IMR-90 (cell line): ENCODE data around the gene EFCAB8. TPM values are rescaled to one million over a fixed set of nuclear protein-coding genes. Genes with fewer than 3 reads are reported as not detected.
"Not testable (repeated sequence)": the region's sequence is repeated elsewhere in the genome, so short reads cannot be mapped to it uniquely, and the experiment has no call there.

Source experiments
- ATAC-seq: fragments of 200-7000 bp; cut with Tn5 transposase; 2 replicates; pipeline ENCODE4 v1.9.1; 2020; ENCODE audit warnings: low read depth, mild to moderate bottlenecking, moderate library complexity
- BruUV-seq: library from RNA; stranded (reverse); fragments of 400-500 nt; replicated peaks from 2 replicates; lab custom pipeline; 2021; lab: Mats Ljungman, UMichigan
- CTCF ChIA-PET: fragments of 300-600 bp; formaldehyde crosslinking; extraction: SDS; loops from one replicate; lab custom pipeline; 2021; ENCODE audit warnings: antibody characterized with exemption; lab: Yijun Ruan, JAX
- POLR2A ChIA-PET: fragments of 300-600 bp; sonication (Branson Sonifier 250); formaldehyde crosslinking; loops from one replicate; lab custom pipeline; 2022; ENCODE audit warnings: antibody characterized with exemption; ENCODE audit not compliant: unreplicated experiment; lab: Charles Lee
- DNase-seq: peaks from one replicate; pipeline ENCODE4 v3.0.0; 2013
- H2AFZ ChIP-seq: replicated peaks from 2 replicates; pipeline ENCODE3; 2013; ENCODE audit warnings: low read length, mild to moderate bottlenecking; ENCODE audit not compliant: poor library complexity
- H2AK5ac ChIP-seq: 2 replicates; pipeline ENCODE4 v1.6.1; 2013; ENCODE audit warnings: low read depth, low read length, inconsistent platforms
- H2AK9ac ChIP-seq: replicated peaks from 2 replicates; pipeline ENCODE3; 2013; ENCODE audit warnings: mild to moderate bottlenecking, low read depth, low read length, moderate library complexity; ENCODE audit not compliant: poor library complexity
- H2BK120ac ChIP-seq: 2 replicates; pipeline ENCODE4 v1.6.1; 2013; ENCODE audit warnings: low read depth, low read length, inconsistent platforms
- H2BK15ac ChIP-seq: 3 replicates; pipeline ENCODE4 v1.6.1; 2013; ENCODE audit warnings: low read depth, low read length, inconsistent platforms
- H2BK20ac ChIP-seq: 2 replicates; pipeline ENCODE4 v1.6.1; 2013; ENCODE audit warnings: low read depth, mild to moderate bottlenecking, inconsistent platforms, low read length, moderate library complexity
- H2BK5ac ChIP-seq: 2 replicates; pipeline ENCODE4 v1.6.1; 2013; ENCODE audit warnings: mild to moderate bottlenecking, low read depth, low read length, inconsistent platforms; ENCODE audit not compliant: poor library complexity, severe bottlenecking
- H3K14ac ChIP-seq: replicated peaks from 2 replicates; pipeline ENCODE4 v1.6.1; 2013; ENCODE audit warnings: low read depth, low read length, inconsistent platforms
- H3K18ac ChIP-seq: 2 replicates; pipeline ENCODE4 v1.6.1; 2013; ENCODE audit warnings: low read depth, low read length, control low read depth
- H3K23ac ChIP-seq: 2 replicates; pipeline ENCODE4 v1.6.1; 2013; ENCODE audit warnings: low read depth, low read length, inconsistent platforms
- H3K27ac ChIP-seq: 2 replicates; pipeline ENCODE4 v1.5.1; 2013; ENCODE audit warnings: mild to moderate bottlenecking, control low read depth, low read length; ENCODE audit not compliant: insufficient read depth
- H3K27me3 ChIP-seq: 2 replicates; pipeline ENCODE4 v1.6.1; 2013; ENCODE audit warnings: low read length; ENCODE audit not compliant: control insufficient read depth, insufficient read depth
- H3K36me3 ChIP-seq: 2 replicates; pipeline ENCODE4 v1.6.1; 2013; ENCODE audit warnings: low read length, mixed read lengths; ENCODE audit not compliant: control insufficient read depth, insufficient read depth
- H3K4ac ChIP-seq: 2 replicates; pipeline ENCODE4 v1.6.1; 2013; ENCODE audit warnings: low read depth, low read length, inconsistent platforms
- H3K4me1 ChIP-seq: 2 replicates; pipeline ENCODE4 v1.6.1; 2013; ENCODE audit warnings: low read length, mixed read lengths; ENCODE audit not compliant: control insufficient read depth, insufficient read depth
- H3K4me2 ChIP-seq: 2 replicates; pipeline ENCODE4 v1.6.1; 2013; ENCODE audit warnings: low read depth, mild to moderate bottlenecking, control low read depth, low read length, moderate library complexity
- H3K4me3 ChIP-seq: 2 replicates; pipeline ENCODE4 v1.5.1; 2013; ENCODE audit warnings: low read depth, mild to moderate bottlenecking, control low read depth, low read length, moderate library complexity; ENCODE audit not compliant: insufficient read depth
- H3K56ac ChIP-seq: 2 replicates; pipeline ENCODE4 v1.6.1; 2013; ENCODE audit warnings: low read length, inconsistent platforms; ENCODE audit not compliant: insufficient read depth; ENCODE audit errors: extremely low read depth
- H3K79me1 ChIP-seq, 2 experiments: 2 replicates each; pipeline ENCODE4 v1.6.1; 2013; ENCODE audit warnings: low read length in 2 of 2, inconsistent platforms in 1 of 2, low read depth in 1 of 2
- H3K9ac ChIP-seq: 2 replicates; pipeline ENCODE4 v1.6.1; 2013; ENCODE audit warnings: low read depth, low read length, control low read depth
- H3K9me1 ChIP-seq: 2 replicates; pipeline ENCODE4 v1.6.1; 2013; ENCODE audit warnings: low read length, inconsistent platforms; ENCODE audit not compliant: insufficient read depth
- H3K9me3 ChIP-seq: 2 replicates; pipeline ENCODE4 v1.6.1; 2013; ENCODE audit warnings: low read length; ENCODE audit not compliant: control insufficient read depth, insufficient read depth
- H4K20me1 ChIP-seq: 2 replicates; pipeline ENCODE4 v1.6.1; 2013; ENCODE audit warnings: low read length, inconsistent platforms; ENCODE audit not compliant: insufficient read depth
- H4K5ac ChIP-seq: 2 replicates; pipeline ENCODE4 v1.6.1; 2013; ENCODE audit warnings: mild to moderate bottlenecking, low read depth, low read length, control low read depth
- H4K8ac ChIP-seq, 2 experiments: 2 replicates each; pipeline ENCODE4 v1.6.1; 2013; ENCODE audit warnings: low read depth in 2 of 2, low read length in 2 of 2, control low read depth in 1 of 2, inconsistent platforms in 1 of 2
- H4K91ac ChIP-seq: 2 replicates; pipeline ENCODE4 v1.6.1; 2013; ENCODE audit warnings: low read depth, low read length, inconsistent platforms; ENCODE audit not compliant: insufficient read depth
- ELK1 ChIP-seq: fragments of 150-350 bp; IDR thresholded peaks from 2 replicates; pipeline ENCODE4 v1.6.1; 2016; ENCODE audit warnings: low read depth, mild to moderate bottlenecking, low read length, moderate library complexity, borderline replicate concordance
- USF2 ChIP-seq: fragments of 150-350 bp; IDR thresholded peaks from 2 replicates; pipeline ENCODE4 v1.6.1; 2017; ENCODE audit warnings: mild to moderate bottlenecking, antibody characterized with exemption, low read length, low read depth
- WGBS, 2 experiments: methylation state at CpG; one replicate each; pipeline versions ENCODE4 v1.1.5 to v1.1.7; 2013; ENCODE audit warnings: missing lambda C conversion rate in 2 of 2; ENCODE audit not compliant: insufficient read length in 1 of 2; ENCODE audit errors: extremely low coverage in 2 of 2; 5-methylcytosine and 5-hydroxymethylcytosine counted together
- dilution Hi-C: fragments of 300-500 bp; cut with HindIII; formaldehyde crosslinking; loops from one replicate; pipeline ENCODE4 v1.14.3; 2018; ENCODE audit warnings: low sequenced_read_pairs; ENCODE audit not compliant: unreplicated experiment
- in situ Hi-C: fragments of 300-500 bp; cut with MboI; formaldehyde crosslinking; loops from 3 replicates; pipeline ENCODE4 v1.14.3; 2019; ENCODE audit warnings: low sequenced_read_pairs, inconsistent platforms, mixed read lengths
- intact Hi-C: fragments of 100-400 bp; cut with micrococcal nuclease; formaldehyde crosslinking; loops from 2 replicates; pipeline ENCODE4 v1.10.0; 2022
- polyA plus RNA-seq, 3 experiments: library from polyadenylated mRNA; depleted of rRNA; stranded (reverse); fragments of >200 nt; gene quantifications; 2 replicates each; pipeline ENCODE4 v1.2.3, GENCODE V29; 2012; ENCODE audit warnings: low replicate concordance in 1 of 3
- total RNA-seq: library from RNA; depleted of rRNA; stranded (reverse); fragments of >200 nt; gene quantifications from 2 replicates; pipeline ENCODE4 v1.2.3, GENCODE V29; 2012

The EFCAB8 gene
- total and polyA plus RNA-seq, 2 of the 4 experiments (the other 2 are of a cell fraction) = not detected

DNA sequence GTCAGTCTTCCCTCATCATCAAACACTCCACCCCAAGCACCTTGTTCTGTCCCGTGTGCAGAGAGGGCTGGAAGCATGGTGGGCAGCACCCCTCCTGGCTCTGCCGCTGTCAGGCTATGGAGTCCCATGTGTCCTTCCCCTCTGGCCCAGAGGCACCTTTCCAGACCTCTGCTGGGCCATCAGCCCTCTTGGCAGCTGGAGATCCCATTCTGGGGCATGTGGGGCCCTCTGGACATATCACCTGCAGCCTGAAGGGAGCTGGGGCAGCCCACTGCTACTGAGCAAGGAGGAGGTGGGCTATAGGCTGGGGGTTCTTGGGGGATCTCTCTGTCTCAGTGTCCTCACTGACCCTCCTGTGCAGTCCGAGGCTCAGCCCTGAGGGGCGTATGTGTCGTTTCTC, 103.3 kb downstream of the EFCAB8 start:
- Histone ChIP-seq H3K36me3 (no peaks in the 10 kb centered on the region), H3K18ac (no peak overlapping the region), H3K4me2 (no peak overlapping the region), H2AK9ac (no peak overlapping the region), H4K8ac (no peak overlapping the region), H4K91ac (no peak overlapping the region), H3K27ac (no peak overlapping the region), H2BK120ac (no peak overlapping the region), H3K27me3 (peaks cover 12% of the 10 kb centered on the region; the same call in 1 of the 2 replicates), H3K9me3 (peaks cover 5% of the 10 kb centered on the region), H3K23ac (no peak overlapping the region), H2AK5ac (no peak overlapping the region), H4K20me1 (no peaks in the 10 kb centered on the region), H3K9me1 (no peaks in the 10 kb centered on the region), H2AFZ (no peak overlapping the region), H2BK15ac (no peak overlapping the region), H4K5ac (no peak overlapping the region), H3K56ac (no peak overlapping the region), H3K4ac (no peak overlapping the region), H3K79me1 (no peaks in the 10 kb centered on the region), H2BK20ac (no peak overlapping the region), H3K14ac (no peak overlapping the region), H2BK5ac (no peak overlapping the region), H3K4me3 (no peak overlapping the region), H3K9ac (no peak overlapping the region), H3K4me1 (no peaks in the 10 kb centered on the region)
- no CpG with 5 or more reads among the region's 5 CpGs for WGBS, 2 experiments
- TF ChIP-seq ELK1 (no peak), USF2 (no peak)
- DNase-seq (no peak), ATAC-seq (no peak)
- in situ Hi-C loops (no loop called here), intact Hi-C loops (no loop called here), dilution Hi-C loops (no loop called here)
- no TSS peak for BruUV-seq
- ChIA-PET CTCF (no interaction called here), POLR2A (no interaction called here)

DNA sequence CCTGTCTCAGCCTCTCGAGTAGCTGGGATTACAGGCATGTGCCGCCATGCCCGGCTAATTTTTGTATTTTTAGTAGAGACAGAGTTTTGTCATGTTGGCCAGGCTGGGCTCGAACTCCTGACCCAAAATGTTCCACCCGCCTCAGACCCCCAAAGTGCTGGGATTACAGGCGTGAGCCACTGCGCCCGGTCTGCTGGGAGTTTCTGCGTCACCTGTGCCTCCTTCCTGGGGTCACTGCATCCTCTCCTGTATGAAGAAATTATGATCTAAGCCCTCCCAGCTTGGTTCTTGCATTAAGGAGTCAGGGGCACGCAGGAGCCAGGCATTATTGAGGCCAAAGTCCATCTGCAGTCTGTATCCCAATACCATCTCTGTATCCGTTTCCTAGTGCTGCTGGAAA, 103.9 kb downstream of the EFCAB8 start:
- H2AK9ac ChIP-seq, H3K27ac ChIP-seq, intact Hi-C loops, H2BK15ac ChIP-seq, H2AK5ac ChIP-seq, H2BK5ac ChIP-seq, H3K36me3 ChIP-seq, H2BK120ac ChIP-seq, H3K9me3 ChIP-seq, H3K9me1 ChIP-seq, H3K4me3 ChIP-seq, H4K8ac ChIP-seq, H2AFZ ChIP-seq, H3K4ac ChIP-seq, H3K23ac ChIP-seq, in situ Hi-C loops, H3K4me2 ChIP-seq, H3K18ac ChIP-seq, H3K4me1 ChIP-seq, dilution Hi-C loops, CTCF ChIA-PET, H3K14ac ChIP-seq, H4K5ac ChIP-seq, H4K91ac ChIP-seq, H3K56ac ChIP-seq, DNase-seq, H4K20me1 ChIP-seq, H3K9ac ChIP-seq, ATAC-seq, H3K79me1 ChIP-seq, BruUV-seq, H2BK20ac ChIP-seq, POLR2A ChIA-PET: not testable (repeated sequence)
- H3K27me3 ChIP-seq = peaks cover 15% of the 10 kb centered on the region
- WGBS, 2 experiments = 20% methylated on average over 1 of the region's 11 CpGs; no CpG with 5 or more reads in 1 of the 2 experiments
